ENCODE results near the gene CRACR2B.

Gene CRACR2B

GRCh38 chr11:836700-837099 is 9.0 kb downstream of the CRACR2B start:
- H3F3A ChIP-seq (ENCODE audit: insufficient read depth, low read length) = no peaks in the 10 kb centered on the region
- DNase-seq = no peak
- H4K20me1 ChIP-seq (ENCODE audit: insufficient read depth, low read length) = peaks cover 9% of the 10 kb centered on the region
- H3K9me3 ChIP-seq (replicated peaks; ENCODE audit: insufficient read depth, low read length) = no peaks in the 10 kb centered on the region
- H3K27me3 ChIP-seq (replicated peaks; ENCODE audit: insufficient read depth, low read length) = no peaks in the 10 kb centered on the region
- H3K36me3 ChIP-seq (replicated peaks; ENCODE audit: insufficient read depth, low read length) = 0 out of 2 replicates have a peak, but pooled peaks cover 4% of the 10 kb centered on the region
- H3K4me2 ChIP-seq (ENCODE audit: low read depth, low read length) = no peak overlapping the region
- H2AFZ ChIP-seq (ENCODE audit: low read length) = no peak overlapping the region
- H3K9ac ChIP-seq (ENCODE audit: low read length) = no peak overlapping the region
- H3K4me3 ChIP-seq (ENCODE audit: low read length) = no peak overlapping the region
- H3K79me2 ChIP-seq (ENCODE audit: low read length) = peaks cover 31% of the 10 kb centered on the region
- no peaks in the 10 kb centered on the region for H3K9me2 ChIP-seq (replicated peaks; ENCODE audit: insufficient read depth, low read length)
- no peak overlapping the region for H3K27ac ChIP-seq (ENCODE audit: low read length)
- peaks cover 14% of the 10 kb centered on the region for H3K4me1 ChIP-seq (ENCODE audit: low read length)
- TF ChIP-seq EZH2phosphoT487 (IDR thresholded peaks at IDR 0.05; ENCODE audit: low read length) (no peak), EZH2 (optimal IDR thresholded peaks at IDR 0.05; ENCODE audit: low read depth, low read length) (no peak)
- TF ChIP-seq, protein P1, sequence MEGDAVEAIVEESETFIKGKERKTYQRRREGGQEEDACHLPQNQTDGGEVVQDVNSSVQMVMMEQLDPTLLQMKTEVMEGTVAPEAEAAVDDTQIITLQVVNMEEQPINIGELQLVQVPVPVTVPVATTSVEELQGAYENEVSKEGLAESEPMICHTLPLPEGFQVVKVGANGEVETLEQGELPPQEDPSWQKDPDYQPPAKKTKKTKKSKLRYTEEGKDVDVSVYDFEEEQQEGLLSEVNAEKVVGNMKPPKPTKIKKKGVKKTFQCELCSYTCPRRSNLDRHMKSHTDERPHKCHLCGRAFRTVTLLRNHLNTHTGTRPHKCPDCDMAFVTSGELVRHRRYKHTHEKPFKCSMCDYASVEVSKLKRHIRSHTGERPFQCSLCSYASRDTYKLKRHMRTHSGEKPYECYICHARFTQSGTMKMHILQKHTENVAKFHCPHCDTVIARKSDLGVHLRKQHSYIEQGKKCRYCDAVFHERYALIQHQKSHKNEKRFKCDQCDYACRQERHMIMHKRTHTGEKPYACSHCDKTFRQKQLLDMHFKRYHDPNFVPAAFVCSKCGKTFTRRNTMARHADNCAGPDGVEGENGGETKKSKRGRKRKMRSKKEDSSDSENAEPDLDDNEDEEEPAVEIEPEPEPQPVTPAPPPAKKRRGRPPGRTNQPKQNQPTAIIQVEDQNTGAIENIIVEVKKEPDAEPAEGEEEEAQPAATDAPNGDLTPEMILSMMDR (IDR thresholded peaks at IDR 0.05; ENCODE audit: low read length) = no peak

GRCh38 chr11:837189-837989 is 9.7 kb downstream of the CRACR2B start:
- Histone ChIP-seq H3K36me3 (replicated peaks; ENCODE audit: insufficient read depth, low read length) (0 out of 2 replicates have a peak, but pooled peaks cover 4% of the 10 kb centered on the region), H3K27me3 (replicated peaks; ENCODE audit: insufficient read depth, low read length) (no peaks in the 10 kb centered on the region), H3K9me3 (replicated peaks; ENCODE audit: insufficient read depth, low read length) (no peaks in the 10 kb centered on the region), H3K4me2 (ENCODE audit: low read depth, low read length) (no peak overlapping the region), H3K4me1 (ENCODE audit: low read length) (peaks cover 14% of the 10 kb centered on the region), H3K79me2 (ENCODE audit: low read length) (peaks cover 37% of the 10 kb centered on the region), H4K20me1 (ENCODE audit: insufficient read depth, low read length) (peaks cover 9% of the 10 kb centered on the region), H3K27ac (ENCODE audit: low read length) (no peak overlapping the region), H3F3A (ENCODE audit: insufficient read depth, low read length) (no peaks in the 10 kb centered on the region), H2AFZ (ENCODE audit: low read length) (no peak overlapping the region), H3K9me2 (replicated peaks; ENCODE audit: insufficient read depth, low read length) (no peaks in the 10 kb centered on the region), H3K4me3 (ENCODE audit: low read length) (no peak overlapping the region), H3K9ac (ENCODE audit: low read length) (no peak overlapping the region)
- no peak for TF ChIP-seq EZH2phosphoT487 (IDR thresholded peaks at IDR 0.05; ENCODE audit: low read length)
- TF ChIP-seq, protein P1 (IDR thresholded peaks at IDR 0.05; ENCODE audit: low read length) = no peak
- TF ChIP-seq EZH2 (optimal IDR thresholded peaks at IDR 0.05; ENCODE audit: low read depth, low read length) = no peak
- DNase-seq = no peak

- no peak overlapping the region for H3K4me3 ChIP-seq (ENCODE audit: low read length)
- H3F3A ChIP-seq (ENCODE audit: insufficient read depth, low read length) = no peaks in the 10 kb centered on the region
- DNase-seq = no peak
- peaks cover 37% of the 10 kb centered on the region for H3K79me2 ChIP-seq (ENCODE audit: low read length)
- H3K9me3 ChIP-seq (replicated peaks; ENCODE audit: insufficient read depth, low read length) = no peaks in the 10 kb centered on the region
- H3K4me2 ChIP-seq (ENCODE audit: low read depth, low read length) = no peak overlapping the region
- H4K20me1 ChIP-seq (ENCODE audit: insufficient read depth, low read length) = peaks cover 9% of the 10 kb centered on the region
- no peak overlapping the region for H3K9ac ChIP-seq (ENCODE audit: low read length)
- TF ChIP-seq, protein P1 (IDR thresholded peaks at IDR 0.05; ENCODE audit: low read length) = no peak
- TF ChIP-seq EZH2phosphoT487 (IDR thresholded peaks at IDR 0.05; ENCODE audit: low read length) (no peak), EZH2 (optimal IDR thresholded peaks at IDR 0.05; ENCODE audit: low read depth, low read length) (no peak)
- H3K27ac ChIP-seq (ENCODE audit: low read length) = no peak overlapping the region
- peaks cover 14% of the 10 kb centered on the region for H3K4me1 ChIP-seq (ENCODE audit: low read length)
- no peak overlapping the region for H2AFZ ChIP-seq (ENCODE audit: low read length)
- 0 out of 2 replicates have a peak, but pooled peaks cover 4% of the 10 kb centered on the region for H3K36me3 ChIP-seq (replicated peaks; ENCODE audit: insufficient read depth, low read length)
- H3K27me3 ChIP-seq (replicated peaks; ENCODE audit: insufficient read depth, low read length) = no peaks in the 10 kb centered on the region
- H3K9me2 ChIP-seq (replicated peaks; ENCODE audit: insufficient read depth, low read length) = no peaks in the 10 kb centered on the region
These were observed 10.2 kb downstream of the CRACR2B start for GRCh38 chr11:837990-838307.
